ENCODE results near the gene SNX27.

The SNX27 gene

GRCh38 chr1:151615711-151616504 lies 4.1 kb downstream of the SNX27 start:
- WGBS, 2 donors (ENCODE audit: extremely low coverage in 2 of 2, insufficient read length in 2 of 2, insufficient replicate concordance in 1 of 2), result no CpG with 5 or more reads among the region's 4 CpGs
- no peak overlapping the region for H2BK120ac ChIP-seq (ENCODE audit: low read depth, low read length)
- H3K18ac ChIP-seq (ENCODE audit: low read length), result no peak overlapping the region
- H2BK15ac ChIP-seq (ENCODE audit: low read length), result no peak overlapping the region
- DNase-seq (ENCODE audit: low spot score), result no peak
- no peak overlapping the region for H4K8ac ChIP-seq (ENCODE audit: low read depth, low read length)
- peaks cover 0 to 2% of the 10 kb centered on the region in 2 donors for H3K4me1 ChIP-seq (ENCODE audit: control insufficient read depth in 2 of 2, insufficient read depth in 1 of 2, low read depth in 1 of 2, low read length in 2 of 2)
- peaks cover 0 to 29% of the 10 kb centered on the region in 2 donors for H3K36me3 ChIP-seq (replicated peaks in 1 of 2; ENCODE audit: control insufficient read depth in 2 of 2, insufficient read depth in 2 of 2, low read length in 2 of 2)
- no peak overlapping the region for H3K4me3 ChIP-seq (ENCODE audit: low read length in 2 of 2)
- no peak overlapping the region for H2AK5ac ChIP-seq (ENCODE audit: low read depth, low read length)
- H3K4me2 ChIP-seq (ENCODE audit: insufficient read depth, low read length, poor library complexity, severe bottlenecking), result no peak overlapping the region
- no peaks in the 10 kb centered on the region for H3K9me3 ChIP-seq (replicated peaks in 1 of 2; ENCODE audit: control insufficient read depth in 2 of 2, insufficient read depth in 1 of 2, low read depth in 1 of 2, low read length in 2 of 2)
- H2BK5ac ChIP-seq (ENCODE audit: low read length), result no peak overlapping the region
- H3K4ac ChIP-seq (ENCODE audit: low read length), result no peak overlapping the region
- H3K9ac ChIP-seq (ENCODE audit: low read depth, low read length, poor library complexity), result no peak overlapping the region
- H2BK12ac ChIP-seq (ENCODE audit: low read length), result no peak overlapping the region
- no peaks in the 10 kb centered on the region for H3K27me3 ChIP-seq (ENCODE audit: control insufficient read depth in 3 of 3, insufficient read depth in 3 of 3, low read depth in 1 of 3, low read length in 3 of 3)
- no peak overlapping the region for H3K14ac ChIP-seq (ENCODE audit: low read length)
- no peak overlapping the region for H4K91ac ChIP-seq (ENCODE audit: low read depth, low read length, poor library complexity)
- no peak overlapping the region for H3K23ac ChIP-seq (ENCODE audit: low read depth, low read length, poor library complexity)
- H3K27ac ChIP-seq (replicated peaks; ENCODE audit: low read length), result no peak overlapping the region
- H2AFZ ChIP-seq (ENCODE audit: low read length), result no peak overlapping the region
- H3K79me1 ChIP-seq (ENCODE audit: low read depth, low read length), result peaks cover 3% of the 10 kb centered on the region

- Histone ChIP-seq H4K8ac (ENCODE audit: low read depth, low read length) (no peak overlapping the region), H3K4me1 (ENCODE audit: control insufficient read depth in 2 of 2, insufficient read depth in 1 of 2, low read depth in 1 of 2, low read length in 2 of 2) (peaks cover 0 to 2% of the 10 kb centered on the region in 2 donors), H3K27me3 (ENCODE audit: control insufficient read depth in 3 of 3, insufficient read depth in 3 of 3, low read depth in 1 of 3, low read length in 3 of 3) (no peaks in the 10 kb centered on the region), H3K4me3 (ENCODE audit: low read length in 2 of 2) (no peak overlapping the region), H2BK15ac (ENCODE audit: low read length) (no peak overlapping the region), H2BK5ac (ENCODE audit: low read length) (no peak overlapping the region), H3K27ac (replicated peaks; ENCODE audit: low read length) (no peak overlapping the region), H2AFZ (ENCODE audit: low read length) (no peak overlapping the region), H3K14ac (ENCODE audit: low read length) (no peak overlapping the region), H3K79me1 (ENCODE audit: low read depth, low read length) (peaks cover 3% of the 10 kb centered on the region), H3K23ac (ENCODE audit: low read depth, low read length, poor library complexity) (no peak overlapping the region), H3K9ac (ENCODE audit: low read depth, low read length, poor library complexity) (no peak overlapping the region), H2BK120ac (ENCODE audit: low read depth, low read length) (no peak overlapping the region), H2BK12ac (ENCODE audit: low read length) (no peak overlapping the region), H2AK5ac (ENCODE audit: low read depth, low read length) (no peak overlapping the region), H3K18ac (ENCODE audit: low read length) (no peak overlapping the region), H4K91ac (ENCODE audit: low read depth, low read length, poor library complexity) (no peak overlapping the region), H3K4me2 (ENCODE audit: insufficient read depth, low read length, poor library complexity, severe bottlenecking) (no peak overlapping the region), H3K36me3 (replicated peaks in 1 of 2; ENCODE audit: control insufficient read depth in 2 of 2, insufficient read depth in 2 of 2, low read length in 2 of 2) (peaks cover 0 to 29% of the 10 kb centered on the region in 2 donors), H3K9me3 (replicated peaks in 1 of 2; ENCODE audit: control insufficient read depth in 2 of 2, insufficient read depth in 1 of 2, low read depth in 1 of 2, low read length in 2 of 2) (no peaks in the 10 kb centered on the region), H3K4ac (ENCODE audit: low read length) (no peak overlapping the region)
- no peak for DNase-seq (ENCODE audit: low spot score)
- no CpG with 5 or more reads among the region's 3 CpGs for WGBS, 2 donors (ENCODE audit: extremely low coverage in 2 of 2, insufficient read length in 2 of 2, insufficient replicate concordance in 1 of 2)
Observed at GRCh38 chr1:151616505-151616849, 4.6 kb downstream of the SNX27 start.

GRCh38 chr1:151618003-151618402 lies 6.2 kb downstream of the SNX27 start:
- DNase-seq (ENCODE audit: low spot score), result no peak
- H3K27ac ChIP-seq (replicated peaks; ENCODE audit: low read length), result no peak overlapping the region
- WGBS, 2 donors (ENCODE audit: extremely low coverage in 2 of 2, insufficient read length in 2 of 2, insufficient replicate concordance in 1 of 2), result no CpG with 5 or more reads among the region's 3 CpGs

GRCh38 chr1:151618470-151618869 lies 6.6 kb downstream of the SNX27 start:
- no peaks in the 10 kb centered on the region for H3K9me3 ChIP-seq (replicated peaks in 1 of 2; ENCODE audit: control insufficient read depth in 2 of 2, insufficient read depth in 1 of 2, low read depth in 1 of 2, low read length in 2 of 2)
- no peak overlapping the region for H3K4me3 ChIP-seq (ENCODE audit: low read length in 2 of 2)
- no peak overlapping the region for H4K91ac ChIP-seq (ENCODE audit: low read depth, low read length, poor library complexity)
- H3K9ac ChIP-seq (ENCODE audit: low read depth, low read length, poor library complexity), result no peak overlapping the region
- no peak overlapping the region for H2BK15ac ChIP-seq (ENCODE audit: low read length)
- no peaks in the 10 kb centered on the region for H3K27me3 ChIP-seq (ENCODE audit: control insufficient read depth in 3 of 3, insufficient read depth in 3 of 3, low read depth in 1 of 3, low read length in 3 of 3)
- H3K4ac ChIP-seq (ENCODE audit: low read length), result no peak overlapping the region
- no peak overlapping the region for H2BK12ac ChIP-seq (ENCODE audit: low read length)
- no peak overlapping the region for H3K27ac ChIP-seq (replicated peaks; ENCODE audit: low read length)
- H3K4me2 ChIP-seq (ENCODE audit: insufficient read depth, low read length, poor library complexity, severe bottlenecking), result no peak overlapping the region
- no peak overlapping the region for H2BK120ac ChIP-seq (ENCODE audit: low read depth, low read length)
- H3K23ac ChIP-seq (ENCODE audit: low read depth, low read length, poor library complexity), result no peak overlapping the region
- no peak for DNase-seq (ENCODE audit: low spot score)
- no peaks in the 10 kb centered on the region for H3K79me1 ChIP-seq (ENCODE audit: low read depth, low read length)
- H4K8ac ChIP-seq (ENCODE audit: low read depth, low read length), result no peak overlapping the region
- no peak overlapping the region for H2AK5ac ChIP-seq (ENCODE audit: low read depth, low read length)
- no peak overlapping the region for H2BK5ac ChIP-seq (ENCODE audit: low read length)
- H3K36me3 ChIP-seq (replicated peaks in 1 of 2; ENCODE audit: control insufficient read depth in 2 of 2, insufficient read depth in 2 of 2, low read length in 2 of 2), result peaks cover 0 to 29% of the 10 kb centered on the region in 2 donors
- no peak overlapping the region for H2AFZ ChIP-seq (ENCODE audit: low read length)
- no peak overlapping the region for H3K18ac ChIP-seq (ENCODE audit: low read length)
- H3K14ac ChIP-seq (ENCODE audit: low read length), result no peak overlapping the region
- H3K4me1 ChIP-seq (ENCODE audit: control insufficient read depth in 2 of 2, insufficient read depth in 1 of 2, low read depth in 1 of 2, low read length in 2 of 2), result peaks cover 0 to 2% of the 10 kb centered on the region in 2 donors

More at GRCh38 chr1:151618003-151618402, 6.2 kb downstream of the SNX27 start:
- H3K18ac ChIP-seq (ENCODE audit: low read length), result no peak overlapping the region
- H2BK120ac ChIP-seq (ENCODE audit: low read depth, low read length), result no peak overlapping the region
- H4K91ac ChIP-seq (ENCODE audit: low read depth, low read length, poor library complexity), result no peak overlapping the region
- H3K9ac ChIP-seq (ENCODE audit: low read depth, low read length, poor library complexity), result no peak overlapping the region
- no peak overlapping the region for H2BK12ac ChIP-seq (ENCODE audit: low read length)
- no peaks in the 10 kb centered on the region for H3K79me1 ChIP-seq (ENCODE audit: low read depth, low read length)
- no peak overlapping the region for H3K14ac ChIP-seq (ENCODE audit: low read length)
- H3K4ac ChIP-seq (ENCODE audit: low read length), result no peak overlapping the region
- no peaks in the 10 kb centered on the region for H3K27me3 ChIP-seq (ENCODE audit: control insufficient read depth in 3 of 3, insufficient read depth in 3 of 3, low read depth in 1 of 3, low read length in 3 of 3)
- no peak overlapping the region for H3K4me2 ChIP-seq (ENCODE audit: insufficient read depth, low read length, poor library complexity, severe bottlenecking)
- H3K4me1 ChIP-seq (ENCODE audit: control insufficient read depth in 2 of 2, insufficient read depth in 1 of 2, low read depth in 1 of 2, low read length in 2 of 2), result peaks cover 0 to 2% of the 10 kb centered on the region in 2 donors
- no peaks in the 10 kb centered on the region for H3K9me3 ChIP-seq (replicated peaks in 1 of 2; ENCODE audit: control insufficient read depth in 2 of 2, insufficient read depth in 1 of 2, low read depth in 1 of 2, low read length in 2 of 2)
- H2AFZ ChIP-seq (ENCODE audit: low read length), result no peak overlapping the region
- H3K36me3 ChIP-seq (replicated peaks in 1 of 2; ENCODE audit: control insufficient read depth in 2 of 2, insufficient read depth in 2 of 2, low read length in 2 of 2), result peaks cover 0 to 29% of the 10 kb centered on the region in 2 donors
- no peak overlapping the region for H3K23ac ChIP-seq (ENCODE audit: low read depth, low read length, poor library complexity)
- H2BK5ac ChIP-seq (ENCODE audit: low read length), result no peak overlapping the region
- H2AK5ac ChIP-seq (ENCODE audit: low read depth, low read length), result no peak overlapping the region
- no peak overlapping the region for H4K8ac ChIP-seq (ENCODE audit: low read depth, low read length)
- H3K4me3 ChIP-seq (ENCODE audit: low read length in 2 of 2), result no peak overlapping the region
- no peak overlapping the region for H2BK15ac ChIP-seq (ENCODE audit: low read length)

Data from neuronal stem cell (in vitro differentiated cells).